Stimulated activated CD4-positive, alpha-beta T cell treated with anti-CD3 and anti-CD28 coated beads, TNF-alpha, amount 100 ng/mL, for 4 hours (primary cell): ENCODE measurements around the gene PLD4.

Experiments
- DNase-seq, 3 experiments: peaks; one replicate each; pipeline ENCODE4 v3.0.0-alpha.2; 2020; ENCODE audit warnings: low read depth in 3 of 3

PLD4 gene

DNA sequence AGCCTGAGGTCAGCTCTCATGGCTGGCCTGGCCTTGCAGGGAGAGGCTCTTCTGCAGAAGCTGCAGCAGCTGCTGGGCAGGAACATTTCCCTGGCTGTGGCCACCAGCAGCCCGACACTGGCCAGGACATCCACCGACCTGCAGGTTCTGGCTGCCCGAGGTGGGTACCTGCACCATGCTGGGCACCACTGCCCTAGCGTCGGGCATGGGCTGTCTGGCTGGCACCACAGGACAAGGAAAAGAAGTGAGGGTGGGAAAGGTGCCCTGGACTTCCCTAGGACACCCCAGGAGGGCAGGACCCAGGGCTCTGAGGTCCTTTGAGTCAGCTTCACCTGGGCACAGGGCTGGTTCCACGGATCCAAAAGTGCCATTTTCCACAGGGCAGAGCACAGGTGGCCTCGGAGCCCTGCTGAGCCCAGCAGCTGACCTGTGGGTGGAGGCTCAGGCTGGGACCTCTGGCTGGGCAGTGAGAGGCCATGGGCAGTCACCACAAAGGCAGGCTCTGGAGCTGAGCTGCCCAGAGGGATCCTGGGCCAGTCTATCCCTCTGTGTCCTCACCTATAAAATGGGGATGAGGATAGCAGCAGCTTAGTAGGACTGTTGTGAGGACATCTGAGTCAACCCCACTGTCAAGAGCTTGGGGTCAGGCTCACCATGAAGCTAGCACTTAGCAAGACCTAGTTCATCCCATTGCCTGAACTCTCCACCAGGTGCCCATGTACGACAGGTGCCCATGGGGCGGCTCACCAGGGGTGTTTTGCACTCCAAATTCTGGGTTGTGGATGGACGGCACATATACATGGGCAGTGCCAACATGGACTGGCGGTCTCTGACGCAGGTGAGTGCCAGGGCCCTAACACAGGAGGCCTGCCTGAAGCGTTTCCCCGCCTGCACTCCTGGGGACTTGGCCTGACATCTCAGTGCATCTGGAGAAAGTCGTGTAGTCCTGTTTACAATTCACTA lies 4.9 kb downstream of the PLD4 start:
- DNase-seq: no peak

DNA sequence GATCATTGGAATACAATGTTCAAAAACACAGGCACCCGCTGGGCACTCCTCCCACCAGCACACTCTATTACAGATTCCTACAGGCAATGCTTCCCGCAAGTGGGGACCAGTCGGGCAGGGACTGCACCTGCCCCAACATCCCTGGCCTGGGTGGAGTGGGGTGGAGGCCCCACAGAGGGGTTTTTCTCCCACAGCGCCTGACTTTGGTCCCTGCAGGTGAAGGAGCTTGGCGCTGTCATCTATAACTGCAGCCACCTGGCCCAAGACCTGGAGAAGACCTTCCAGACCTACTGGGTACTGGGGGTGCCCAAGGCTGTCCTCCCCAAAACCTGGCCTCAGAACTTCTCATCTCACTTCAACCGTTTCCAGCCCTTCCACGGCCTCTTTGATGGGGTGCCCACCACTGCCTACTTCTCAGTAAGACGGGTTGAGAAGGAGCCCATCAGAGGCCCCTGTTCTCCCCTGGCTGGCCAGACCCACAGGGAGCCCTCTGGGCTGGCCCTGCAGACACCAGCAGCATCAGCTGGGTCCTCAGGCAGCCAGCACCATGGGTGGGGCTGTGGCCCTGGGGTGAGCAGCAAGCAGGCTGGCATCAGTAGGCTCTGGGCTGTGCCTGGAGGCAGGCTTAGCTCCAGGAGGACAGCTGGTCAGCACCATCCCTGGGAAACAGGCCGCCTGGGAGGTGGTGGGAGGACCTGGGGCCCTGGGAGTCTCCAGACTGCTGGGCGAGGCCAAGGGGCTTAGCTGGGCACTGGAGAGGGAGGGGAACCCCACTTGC lies 6.0 kb downstream of the PLD4 start:
- no peak for DNase-seq

GRCh38 chr14:104931304-104931770 lies 6.7 kb downstream of the PLD4 start:
- no peak for DNase-seq

DNA sequence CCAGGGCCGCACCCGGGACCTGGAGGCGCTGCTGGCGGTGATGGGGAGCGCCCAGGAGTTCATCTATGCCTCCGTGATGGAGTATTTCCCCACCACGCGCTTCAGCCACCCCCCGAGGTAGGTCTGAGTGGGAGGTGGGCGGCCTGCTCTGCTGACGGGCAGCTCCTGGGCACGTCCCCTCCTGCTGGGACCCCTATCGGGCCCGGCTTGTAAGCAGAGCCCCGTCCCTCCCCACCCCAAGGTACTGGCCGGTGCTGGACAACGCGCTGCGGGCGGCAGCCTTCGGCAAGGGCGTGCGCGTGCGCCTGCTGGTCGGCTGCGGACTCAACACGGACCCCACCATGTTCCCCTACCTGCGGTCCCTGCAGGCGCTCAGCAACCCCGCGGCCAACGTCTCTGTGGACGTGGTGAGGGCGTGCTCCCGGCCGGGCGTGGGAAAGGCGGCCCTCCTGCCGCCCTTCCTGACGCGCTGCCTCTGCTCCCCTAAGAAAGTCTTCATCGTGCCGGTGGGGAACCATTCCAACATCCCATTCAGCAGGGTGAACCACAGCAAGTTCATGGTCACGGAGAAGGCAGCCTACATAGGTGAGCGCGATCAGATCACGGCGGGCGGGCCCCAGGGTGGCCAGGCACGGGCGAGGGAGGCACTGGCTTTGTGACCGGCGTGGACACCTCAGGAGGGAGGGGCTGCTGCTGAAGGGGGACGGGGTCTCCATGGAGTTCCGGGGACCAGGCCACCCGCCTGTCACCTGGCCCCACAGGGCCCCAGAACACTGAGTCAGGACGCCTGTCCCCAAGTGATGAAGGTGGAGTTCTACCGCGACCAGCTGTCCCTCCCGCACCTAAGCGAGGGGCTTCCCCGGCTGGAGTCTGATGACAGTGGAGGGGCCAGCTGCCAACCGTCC lies 7.3 kb downstream of the PLD4 start:
- no peak for DNase-seq

GRCh38 chr14:104932676-104933631 lies 8.3 kb downstream of the PLD4 start:
- peak; percentile 74 to 85 (median 77) for DNase-seq

GRCh38 chr14:104933746-104934733 lies 9.4 kb downstream of the PLD4 start:
- DNase-seq: no peak

DNA sequence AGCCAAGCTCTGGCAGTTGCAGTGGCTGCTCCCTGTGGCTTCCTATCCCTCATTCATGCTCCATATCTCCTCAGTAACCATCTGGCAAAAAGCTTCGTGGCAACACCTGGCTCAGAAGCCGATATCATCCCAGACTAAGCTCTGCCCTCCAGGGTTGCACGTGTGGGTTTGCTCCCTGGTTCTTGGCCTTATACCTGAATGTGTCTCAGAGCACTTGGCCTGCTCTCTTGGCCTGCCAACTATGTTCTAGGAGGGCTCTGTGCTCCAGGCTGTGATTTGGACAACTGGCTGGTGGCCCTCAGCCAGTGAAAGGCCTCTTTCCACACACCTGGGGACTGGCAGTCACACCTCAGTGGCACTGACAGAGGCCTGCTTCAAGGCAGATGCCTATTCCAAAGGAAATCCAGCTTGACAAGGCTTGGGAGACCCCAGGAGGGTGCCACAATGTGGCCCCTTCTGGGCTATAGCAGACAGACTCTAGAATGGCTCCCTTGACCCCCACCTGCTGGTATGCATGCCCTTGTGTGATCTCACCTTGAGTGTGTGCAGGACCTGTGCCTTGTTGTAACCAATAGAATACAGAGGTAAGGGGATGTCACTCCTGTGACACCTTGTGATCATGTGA lies 10.5 kb downstream of the PLD4 start:
- no peak for DNase-seq

GRCh38 chr14:104935955-104936354 lies 11.3 kb downstream of the PLD4 start:
- no peak for DNase-seq

DNA sequence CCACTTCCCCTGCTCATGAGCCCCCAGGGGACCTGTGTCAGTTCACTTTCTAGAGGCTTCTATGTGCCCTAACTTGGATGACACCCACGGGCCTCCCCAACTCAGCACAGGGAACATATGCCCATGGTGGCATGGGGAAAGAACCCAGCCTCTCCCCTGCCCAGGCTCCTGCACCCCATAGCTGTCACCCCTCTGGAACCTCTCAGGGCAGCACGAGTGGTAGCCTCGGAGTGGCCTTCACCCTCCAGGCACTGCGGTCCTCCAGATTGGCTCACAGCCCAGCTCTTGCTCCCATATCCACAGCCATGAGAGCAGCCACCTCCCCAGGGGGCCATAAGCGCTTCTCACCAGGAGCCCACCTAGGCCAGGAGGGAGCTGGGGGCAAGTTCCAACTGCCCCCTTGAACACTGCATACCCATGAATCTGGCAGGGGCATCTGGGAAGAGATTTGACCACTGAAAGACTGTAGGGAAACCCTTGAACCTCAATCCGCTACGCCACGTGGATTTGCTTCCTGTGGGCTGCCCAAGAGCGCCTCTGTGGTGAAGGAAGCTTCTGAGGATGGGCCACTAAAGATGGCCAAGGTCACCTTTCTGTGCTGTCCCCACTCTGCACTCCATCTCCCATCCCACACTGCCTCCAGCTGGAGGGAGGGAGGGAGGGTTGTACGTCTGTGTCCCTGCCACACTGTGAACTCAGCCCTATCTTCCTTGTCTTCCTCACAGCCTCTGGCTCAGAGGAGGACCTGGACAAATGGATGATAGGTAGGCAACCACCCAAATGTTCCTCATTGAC lies 11.9 kb downstream of the PLD4 start:
- no peak for DNase-seq

- no peak for DNase-seq
Measured at GRCh38 chr14:104937161-104937560, 12.5 kb downstream of the PLD4 start.

- no peak for DNase-seq
Measured at GRCh38 chr14:104937694-104938365, 13.2 kb downstream of the PLD4 start.

GRCh38 chr14:104938436-104938835 lies 13.8 kb downstream of the PLD4 start:
- no peak for DNase-seq

DNA sequence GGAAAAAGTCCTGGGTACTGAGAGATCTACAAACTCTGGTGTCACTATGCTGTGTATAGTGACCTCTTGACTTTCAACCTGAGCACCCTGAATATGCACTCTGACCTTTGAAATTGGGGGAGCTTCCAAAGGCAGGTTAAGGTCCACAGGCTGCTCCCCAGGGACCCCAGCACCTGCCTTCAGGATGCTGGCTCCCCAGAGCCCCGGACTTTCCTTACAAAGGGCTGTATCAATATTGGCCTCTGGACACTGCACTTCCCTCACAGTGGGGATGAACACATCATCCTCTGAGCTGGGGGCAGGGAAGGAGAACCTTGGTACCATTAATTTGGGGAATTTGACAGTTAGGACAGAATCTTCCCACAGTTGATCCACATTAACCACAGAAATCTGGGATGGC lies 14.3 kb downstream of the PLD4 start:
- DNase-seq: no peak

DNA sequence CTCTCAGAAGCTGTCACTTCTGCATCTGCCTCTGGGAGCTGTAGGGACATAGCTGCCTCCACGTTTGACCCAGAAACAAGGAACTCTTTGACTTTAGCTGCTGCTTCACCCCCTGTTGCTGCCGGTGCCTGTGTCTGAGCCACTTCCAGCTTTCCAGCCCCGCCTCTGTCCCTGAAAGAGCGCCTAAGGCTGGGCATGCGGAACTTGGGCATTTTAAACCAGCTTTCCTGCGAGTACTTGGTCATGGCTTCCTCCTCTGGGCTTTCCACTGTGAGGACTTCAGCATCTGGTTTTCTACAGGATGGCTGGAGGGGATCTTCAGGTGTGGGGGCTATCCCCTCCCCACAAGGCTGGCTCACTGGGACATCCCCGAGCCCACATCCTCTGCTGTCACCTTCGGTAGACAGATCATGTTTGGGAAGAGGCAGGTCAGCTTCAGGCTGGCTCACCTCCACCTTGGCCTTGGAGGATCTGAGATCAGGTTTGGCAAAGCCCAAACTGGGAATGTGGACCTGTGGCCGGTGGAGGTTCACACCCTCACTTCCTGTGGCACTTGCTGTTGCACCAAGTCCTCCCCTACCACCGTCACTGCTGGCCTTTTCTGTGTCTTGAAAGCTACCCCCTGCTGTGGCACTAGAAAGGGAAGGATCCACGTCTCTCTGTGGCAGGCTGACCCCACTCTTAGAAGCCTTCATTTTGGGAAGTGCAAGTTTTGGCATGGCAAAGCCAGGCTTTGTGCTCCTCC lies 15.2 kb downstream of the PLD4 start:
- DNase-seq: no peak

DNA sequence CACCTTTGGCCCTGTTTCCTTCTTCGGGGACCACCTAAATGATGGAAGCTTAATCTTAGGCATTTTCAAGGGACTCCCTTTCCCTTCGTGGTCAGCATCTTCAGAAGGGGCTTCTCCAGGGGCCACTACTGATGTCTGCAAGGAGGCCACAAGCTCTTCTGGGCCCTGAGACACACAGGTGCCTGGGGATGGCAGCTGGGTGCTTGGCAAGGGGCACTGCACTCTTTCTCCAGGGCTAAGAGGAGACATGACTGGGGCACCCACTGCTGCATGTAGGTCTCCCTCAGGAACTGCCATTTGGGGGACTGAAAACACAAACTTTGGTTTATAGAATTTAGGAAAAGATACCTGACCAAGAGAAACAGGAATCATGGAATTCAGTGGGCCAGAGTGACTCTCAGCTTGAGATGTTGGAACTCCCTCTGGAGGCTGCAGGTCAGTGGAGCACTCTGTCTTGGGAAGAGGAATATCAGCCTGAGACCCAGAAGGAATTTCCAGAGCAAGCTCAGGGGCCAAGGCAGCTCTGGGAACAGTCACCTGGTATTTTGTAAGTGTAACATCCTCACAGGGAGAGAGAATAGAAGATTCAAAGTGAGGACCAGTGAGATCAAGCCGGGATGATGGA lies 16.0 kb downstream of the PLD4 start:
- DNase-seq: no peak
